ENCODE results near the gene MEOX1.

- TF ChIP-seq POLR2A (IDR thresholded peaks at IDR 0.05; ENCODE audit: low read length): no peak
- no peak for TF ChIP-seq GATA1 (IDR thresholded peaks at IDR 0.05; ENCODE audit: low read depth, low read length)
Measured at GRCh38 chr17:43707184-43707583, 45.5 kb upstream of the MEOX1 start.

Data from erythroblast (primary cell).